HG02763 (cell line): ENCODE data around the gene DGKB.
"Not testable (repeated sequence)": the region's sequence is repeated elsewhere in the genome, so short reads cannot be mapped to it uniquely, and the experiment has no call there.

ENCODE experiments used
- ATAC-seq: cut with Tn5 transposase; IDR thresholded peaks from one replicate; pipeline ENCODE4 v1.9.1; 2021; ENCODE audit warnings: mild to moderate bottlenecking, moderate library complexity; ENCODE audit not compliant: unreplicated experiment

DGKB gene

GRCh38 chr7:14332155-14332554 lies 570.4 kb downstream of the DGKB start:
- no peak for ATAC-seq

- ATAC-seq = no peak
These were observed 577.8 kb downstream of the DGKB start for GRCh38 chr7:14324767-14325166.

GRCh38 chr7:14322724-14323123 lies 579.8 kb downstream of the DGKB start:
- no peak for ATAC-seq

- ATAC-seq = no peak
These were observed 580.6 kb downstream of the DGKB start for GRCh38 chr7:14321947-14322346.

- no peak for ATAC-seq
These were observed 593.1 kb downstream of the DGKB start for GRCh38 chr7:14309432-14309831.

- ATAC-seq = no peak
These were observed 597.2 kb downstream of the DGKB start for GRCh38 chr7:14305233-14305866.

GRCh38 chr7:14303536-14303935 lies 599.0 kb downstream of the DGKB start:
- ATAC-seq = no peak

GRCh38 chr7:14294637-14295036 lies 607.9 kb downstream of the DGKB start:
- no peak for ATAC-seq

- no peak for ATAC-seq
These were observed 609.1 kb downstream of the DGKB start for GRCh38 chr7:14293434-14293833.

GRCh38 chr7:14292737-14293136 lies 609.8 kb downstream of the DGKB start:
- no peak for ATAC-seq

- no peak for ATAC-seq
These were observed 612.6 kb downstream of the DGKB start for GRCh38 chr7:14289957-14290356.

GRCh38 chr7:14288701-14289100 lies 613.9 kb downstream of the DGKB start:
- ATAC-seq = no peak

- no peak for ATAC-seq
These were observed 615.2 kb downstream of the DGKB start for GRCh38 chr7:14287398-14287797.

- no peak for ATAC-seq
These were observed 616.5 kb downstream of the DGKB start for GRCh38 chr7:14286036-14286435.

- ATAC-seq = not testable (repeated sequence)
These were observed 623.3 kb downstream of the DGKB start for GRCh38 chr7:14279065-14279871.

- ATAC-seq = no peak
These were observed 627.2 kb downstream of the DGKB start for GRCh38 chr7:14275356-14275755.

- no peak for ATAC-seq
These were observed 631.1 kb downstream of the DGKB start for GRCh38 chr7:14271441-14271840.

- ATAC-seq = no peak
These were observed 632.5 kb downstream of the DGKB start for GRCh38 chr7:14270099-14270498.

GRCh38 chr7:14260011-14260410 lies 642.5 kb downstream of the DGKB start:
- ATAC-seq = no peak

GRCh38 chr7:14258861-14259260 lies 643.7 kb downstream of the DGKB start:
- no peak for ATAC-seq

GRCh38 chr7:14258441-14258840 lies 644.1 kb downstream of the DGKB start:
- no peak for ATAC-seq

GRCh38 chr7:14252458-14252857 lies 650.1 kb downstream of the DGKB start:
- no peak for ATAC-seq
